Testis (tissue), 2 donors: ENCODE data around the gene HEMK1.
A peak's percentile ranks its signal among the peaks of the same experiment; 100 is the strongest.

Experiments
- CTCF ChIP-seq, 3 experiments: fragments of 450-650 bp in 2 of 3; fragments of 200-600 bp in 1 of 3; sonication (generic) in 1 of 3; IDR thresholded peaks; one replicate each; pipeline ENCODE4 v1.5.1; 2016 to 2019; ENCODE audit warnings: antibody characterized with exemption in 3 of 3, mild to moderate bottlenecking in 2 of 3, moderate library complexity in 1 of 3
- POLR2A ChIP-seq: fragments of 450-650 bp; IDR thresholded peaks from one replicate; pipeline ENCODE4 v1.6.1; 2017; ENCODE audit warnings: antibody characterized with exemption, mild to moderate bottlenecking, moderate library complexity

- TF ChIP-seq CTCF (IDR thresholded peaks at IDR 0.05), result peak; percentile 93 to 94 (median 94)
- TF ChIP-seq POLR2A, result no peak
These were observed 46.9 kb downstream of the HEMK1 start for GRCh38 chr3:50616003-50616769.
